SK-N-MC (cell line): ENCODE results near the gene TIMM17A.
"Not testable (repeated sequence)": the region's sequence is repeated elsewhere in the genome, so short reads cannot be mapped to it uniquely, and the experiment has no call there.

Source experiments
- DNase-seq: peaks from one replicate; pipeline ENCODE4 v3.0.0-alpha.2; 2011; ENCODE audit warnings: low read depth, low spot score
- H3K27ac ChIP-seq: fragments of 200-600 bp; sonication (generic); 2 replicates; pipeline ENCODE4 v1.5.1; 2016; ENCODE audit warnings: mixed run types
- H3K36me3 ChIP-seq: fragments of 200-600 bp; sonication (generic); 2 replicates; pipeline ENCODE4 v1.6.1; 2017; ENCODE audit warnings: antibody characterized with exemption, low read length, mixed read lengths; ENCODE audit not compliant: insufficient read depth
- H3K4me3 ChIP-seq: fragments of 200-600 bp; sonication (generic); 2 replicates; pipeline ENCODE4 v1.5.1; 2016
- H3K9ac ChIP-seq: fragments of 200-600 bp; sonication (generic); 2 replicates; pipeline ENCODE4 v1.8.0; 2017; ENCODE audit warnings: mixed run types, mixed read lengths; ENCODE audit not compliant: insufficient read length
- H3K9me3 ChIP-seq: fragments of 200-600 bp; sonication (generic); 2 replicates; pipeline ENCODE4 v1.6.1; 2017; ENCODE audit warnings: low read depth, mild to moderate bottlenecking, antibody characterized with exemption, low read length, moderate library complexity, mixed read lengths
- EZH2 ChIP-seq: fragments of 200-600 bp; sonication (generic); IDR thresholded peaks from one replicate; pipeline ENCODE4 v1.6.1; 2017; ENCODE audit warnings: antibody characterized with exemption
- FOXP2 ChIP-seq: optimal IDR thresholded peaks from 2 replicates; pipeline ENCODE3; 2011; ENCODE audit warnings: mild to moderate bottlenecking, moderate library complexity; ENCODE audit not compliant: insufficient read depth; ENCODE audit errors: extremely low read length, control extremely low read depth
- POLR2AphosphoS5 ChIP-seq: IDR thresholded peaks from 2 replicates; pipeline ENCODE4 v1.6.1; 2012; ENCODE audit warnings: mild to moderate bottlenecking, low read depth, low read length, borderline replicate concordance

The TIMM17A gene

GRCh38 chr1:201937624-201938213 is 17.6 kb upstream of the TIMM17A start:
- Histone ChIP-seq H3K27ac (no peak overlapping the region), H3K9me3 (no peaks in the 10 kb centered on the region), H3K4me3 (no peak overlapping the region), H3K36me3 (no peaks in the 10 kb centered on the region), H3K9ac (no peak overlapping the region)
- no peak for TF ChIP-seq POLR2AphosphoS5
- no peak for DNase-seq

- Histone ChIP-seq H3K27ac (no peak overlapping the region), H3K9me3 (no peaks in the 10 kb centered on the region), H3K4me3 (no peak overlapping the region), H3K36me3 (no peaks in the 10 kb centered on the region), H3K9ac (no peak overlapping the region)
- no peak for TF ChIP-seq FOXP2
- no peak for TF ChIP-seq POLR2AphosphoS5
- no peak for TF ChIP-seq EZH2
- no peak for DNase-seq
These were observed 16.8 kb upstream of the TIMM17A start for GRCh38 chr1:201938440-201939035.

GRCh38 chr1:201939148-201939547 is 16.2 kb upstream of the TIMM17A start:
- Histone ChIP-seq H3K27ac (no peak overlapping the region), H3K4me3 (no peak overlapping the region), H3K9me3 (no peaks in the 10 kb centered on the region), H3K9ac (no peak overlapping the region), H3K36me3 (no peaks in the 10 kb centered on the region)
- TF ChIP-seq POLR2AphosphoS5 (no peak), FOXP2 (no peak), EZH2 (no peak)
- no peak for DNase-seq

- H3K9me3 ChIP-seq: no peaks in the 10 kb centered on the region
- TF ChIP-seq POLR2AphosphoS5 (no peak), EZH2 (no peak), FOXP2 (no peak)
- no peak overlapping the region for H3K27ac ChIP-seq
- DNase-seq: no peak
- H3K9ac ChIP-seq: no peak overlapping the region
- H3K36me3 ChIP-seq: no peaks in the 10 kb centered on the region
- no peak overlapping the region for H3K4me3 ChIP-seq
These were observed 15.7 kb upstream of the TIMM17A start for GRCh38 chr1:201939574-201939973.

- H3K36me3 ChIP-seq, DNase-seq, H3K27ac ChIP-seq, H3K9ac ChIP-seq, H3K9me3 ChIP-seq, H3K4me3 ChIP-seq: not testable (repeated sequence)
These were observed 15.0 kb upstream of the TIMM17A start for GRCh38 chr1:201940316-201940715.

GRCh38 chr1:201941420-201942128 is 13.7 kb upstream of the TIMM17A start:
- Histone ChIP-seq H3K9ac (no peak overlapping the region), H3K27ac (no peak overlapping the region), H3K36me3 (no peaks in the 10 kb centered on the region), H3K9me3 (no peaks in the 10 kb centered on the region), H3K4me3 (no peak overlapping the region)
- DNase-seq: no peak
- no peak for TF ChIP-seq FOXP2
- no peak for TF ChIP-seq POLR2AphosphoS5
- TF ChIP-seq EZH2: no peak

GRCh38 chr1:201942129-201942495 is 13.2 kb upstream of the TIMM17A start:
- H3K36me3 ChIP-seq: no peaks in the 10 kb centered on the region
- no peak overlapping the region for H3K9ac ChIP-seq
- DNase-seq: no peak
- H3K9me3 ChIP-seq: no peaks in the 10 kb centered on the region
- H3K4me3 ChIP-seq: no peak overlapping the region
- no peak overlapping the region for H3K27ac ChIP-seq
- TF ChIP-seq FOXP2: no peak
- no peak for TF ChIP-seq POLR2AphosphoS5
- TF ChIP-seq EZH2: no peak

GRCh38 chr1:201944002-201944401 is 11.3 kb upstream of the TIMM17A start:
- Histone ChIP-seq H3K27ac (no peak overlapping the region), H3K9ac (no peak overlapping the region), H3K36me3 (no peaks in the 10 kb centered on the region), H3K9me3 (no peaks in the 10 kb centered on the region), H3K4me3 (no peak overlapping the region)
- DNase-seq: no peak
- no peak for TF ChIP-seq EZH2
- no peak for TF ChIP-seq POLR2AphosphoS5
- TF ChIP-seq FOXP2: no peak

- Histone ChIP-seq H3K4me3 (no peak overlapping the region), H3K9ac (no peak overlapping the region), H3K36me3 (no peaks in the 10 kb centered on the region), H3K9me3 (no peaks in the 10 kb centered on the region), H3K27ac (no peak overlapping the region)
- no peak for TF ChIP-seq EZH2
- TF ChIP-seq POLR2AphosphoS5: no peak
- TF ChIP-seq FOXP2: no peak
- no peak for DNase-seq
These were observed 10.7 kb upstream of the TIMM17A start for GRCh38 chr1:201944639-201945038.
